ENCODE results near the gene CYP21A2.
"Not testable (repeated sequence)": the region's sequence is repeated elsewhere in the genome, so short reads cannot be mapped to it uniquely, and the experiment has no call there.

- not testable (repeated sequence) for TF ChIP-seq POLR2AphosphoS5, POLR2A (IDR thresholded peaks at IDR 0.05; ENCODE audit: low read depth, low read length)
Observed at GRCh38 chr6:32068315-32068714, 30.1 kb downstream of the CYP21A2 start.

Measured in GM12892 (cell line).